H1 (cell line): ENCODE results near the gene FBXW5. TPM values are rescaled to one million over a fixed set of nuclear protein-coding genes. Genes with fewer than 3 reads are reported as not detected.

Source experiments
- FOSL1 ChIP-seq: IDR thresholded peaks from 2 replicates; pipeline ENCODE4 v1.6.1; 2011; ENCODE audit warnings: mild to moderate bottlenecking, low read depth, low read length, moderate library complexity; ENCODE audit not compliant: insufficient read depth
- SAP30 ChIP-seq: fragments of 300-600 bp; sonication (generic); IDR thresholded peaks from 2 replicates; pipeline ENCODE4 v1.7.1; 2012; ENCODE audit warnings: low read length, moderate library complexity, mild to moderate bottlenecking, inconsistent platforms; ENCODE audit not compliant: insufficient read depth, insufficient replicate concordance
- TCF12 ChIP-seq: IDR thresholded peaks from 2 replicates; pipeline ENCODE4 v1.6.1; 2011; ENCODE audit warnings: low read depth, mild to moderate bottlenecking, low read length
- TEAD4 ChIP-seq: IDR thresholded peaks from 2 replicates; pipeline ENCODE4 v1.6.1; 2012; ENCODE audit warnings: low read depth, low read length, inconsistent platforms, mixed read lengths
- polyA plus RNA-seq, 7 experiments: library from polyadenylated mRNA; depleted of rRNA in 3 of 7; stranded (reverse) in 5 of 7; unstranded in 2 of 7; fragments of >200 nt in 5 of 7; fragments of 200-250 nt in 2 of 7; gene quantifications; 1 replicate in 5 of 7; 2 replicates in 1 of 7; 4 replicates in 1 of 7; pipeline versions ENCODE4 v1.2.1 to v1.2.3, GENCODE V29; 2011 to 2013; ENCODE audit warnings: missing spikeins in 2 of 7, mixed read lengths in 2 of 7
- total RNA-seq: library from RNA; stranded (reverse); fragmentation: NEBNext Ultra II Directional; extraction: Animal tissue kit (Norgen Biotek cat#: 25700); gene quantifications from 2 replicates; pipeline ENCODE4 v1.2.1, GENCODE V29; 2021

Gene FBXW5
- total and polyA plus RNA-seq, 2 of the 8 experiments (the other 6 are each of a cell fraction or from before 2014, with no cell fraction given), result 49.0 to 71.0 TPM

- TF ChIP-seq TCF12 (no peak), TEAD4 (no peak), FOSL1 (no peak), SAP30 (no peak)
These were observed 53.9 kb downstream of the FBXW5 start (continued) for GRCh38 chr9:136890661-136891060.

Other genes with a start within 250 kb of the FBXW5 start
Only the 30 nearest of the 32 such genes appear.
- gene DIPK1B, start 232.2 kb downstream of the FBXW5 start, total RNA-seq, result 32.3 and 35.3 TPM in 2 replicates
- gene DIPK1B, start 232.2 kb downstream of the FBXW5 start, polyA plus RNA-seq (2011; rRNA removed), result 64.8 and 78.8 TPM in 2 replicates
- 2.8 and 4.8 TPM in 2 replicates for gene LCN10, start 201.8 kb downstream of the FBXW5 start, total RNA-seq
- 2.6 and 3.5 TPM in 2 replicates for gene LCN10, start 201.8 kb downstream of the FBXW5 start, polyA plus RNA-seq (2011; rRNA removed)
- not detected in 2 replicates for gene LCN6, start 196.2 kb downstream of the FBXW5 start, total RNA-seq
- gene LCN6, start 196.2 kb downstream of the FBXW5 start, polyA plus RNA-seq (2011; rRNA removed), result not detected in 2 replicates
- not detected in 2 replicates for gene LCN8, start 186.5 kb downstream of the FBXW5 start, total RNA-seq
- gene LCN8, start 186.5 kb downstream of the FBXW5 start, polyA plus RNA-seq (2011; rRNA removed), result 0.14 TPM in 1 of 2 replicates, not detected in the other
- 0.47 and 0.61 TPM in 2 replicates for gene LCN15, start 180.2 kb downstream of the FBXW5 start, total RNA-seq
- gene LCN15, start 180.2 kb downstream of the FBXW5 start, polyA plus RNA-seq (2011; rRNA removed), result 0.08 and 0.25 TPM in 2 replicates
- 50.6 and 51.1 TPM in 2 replicates for gene TMEM141, start 153.4 kb downstream of the FBXW5 start, total RNA-seq
- gene TMEM141, start 153.4 kb downstream of the FBXW5 start, polyA plus RNA-seq (2011; rRNA removed), result 137 and 140 TPM in 2 replicates
- 0.78 and 1.6 TPM in 2 replicates for gene CCDC183, start 148.4 kb downstream of the FBXW5 start, total RNA-seq
- 0.51 and 1.1 TPM in 2 replicates for gene CCDC183, start 148.4 kb downstream of the FBXW5 start, polyA plus RNA-seq (2011; rRNA removed)
- gene RABL6, start 136.8 kb downstream of the FBXW5 start, total RNA-seq, result 129 and 130 TPM in 2 replicates
- gene RABL6, start 136.8 kb downstream of the FBXW5 start, polyA plus RNA-seq (2011; rRNA removed), result 70.1 and 98.6 TPM in 2 replicates
- gene AJM1, start 102.3 kb downstream of the FBXW5 start, total RNA-seq, result 0.86 and 0.97 TPM in 2 replicates
- gene AJM1, start 102.3 kb downstream of the FBXW5 start, polyA plus RNA-seq (2011; rRNA removed), result 0.12 and 0.33 TPM in 2 replicates
- 109 and 111 TPM in 2 replicates for gene PHPT1, start 95.3 kb downstream of the FBXW5 start, total RNA-seq
- 226 and 246 TPM in 2 replicates for gene PHPT1, start 95.3 kb downstream of the FBXW5 start, polyA plus RNA-seq (2011; rRNA removed)
- 4.5 TPM in 2 replicates for gene MAMDC4, start 92.4 kb downstream of the FBXW5 start, total RNA-seq
- 3.1 and 6.6 TPM in 2 replicates for gene MAMDC4, start 92.4 kb downstream of the FBXW5 start, polyA plus RNA-seq (2011; rRNA removed)
- gene EDF1, start 78.4 kb downstream of the FBXW5 start, total RNA-seq, result 337 and 338 TPM in 2 replicates
- gene EDF1, start 78.4 kb downstream of the FBXW5 start, polyA plus RNA-seq (2011; rRNA removed), result 297 and 298 TPM in 2 replicates
- gene TRAF2, start 58.2 kb downstream of the FBXW5 start, total RNA-seq, result 50.2 and 50.5 TPM in 2 replicates
- 26.9 and 39.3 TPM in 2 replicates for gene TRAF2, start 58.2 kb downstream of the FBXW5 start, polyA plus RNA-seq (2011; rRNA removed)
- 0.80 TPM in 1 of 2 replicates, not detected in the other for gene C8G, start 505 bp upstream of the FBXW5 start, total RNA-seq
- 0.62 and 1.8 TPM in 2 replicates for gene C8G, start 505 bp upstream of the FBXW5 start, polyA plus RNA-seq (2011; rRNA removed)
- 1.5 and 1.7 TPM in 2 replicates for gene LCN12, start 7.5 kb upstream of the FBXW5 start, total RNA-seq
- gene LCN12, start 7.5 kb upstream of the FBXW5 start, polyA plus RNA-seq (2011; rRNA removed), result 1.1 and 2.1 TPM in 2 replicates
- gene PTGDS, start 32.8 kb upstream of the FBXW5 start, total RNA-seq, result 2.2 and 2.3 TPM in 2 replicates
- 1.7 and 2.5 TPM in 2 replicates for gene PTGDS, start 32.8 kb upstream of the FBXW5 start, polyA plus RNA-seq (2011; rRNA removed)
- gene LCNL1, start 38.3 kb upstream of the FBXW5 start, total RNA-seq, result 0.15 TPM in 1 of 2 replicates, not detected in the other
- gene LCNL1, start 38.3 kb upstream of the FBXW5 start, polyA plus RNA-seq (2011; rRNA removed), result 0.11 and 0.35 TPM in 2 replicates
- 40.8 and 43.4 TPM in 2 replicates for gene PAXX, start 47.7 kb upstream of the FBXW5 start, total RNA-seq
- 45.9 and 56.8 TPM in 2 replicates for gene PAXX, start 47.7 kb upstream of the FBXW5 start, polyA plus RNA-seq (2011; rRNA removed)
- gene CLIC3, start 51.8 kb upstream of the FBXW5 start, total RNA-seq, result not detected in 2 replicates
- gene CLIC3, start 51.8 kb upstream of the FBXW5 start, polyA plus RNA-seq (2011; rRNA removed), result 0.12 and 0.33 TPM in 2 replicates
- gene ABCA2, start 83.5 kb upstream of the FBXW5 start, total RNA-seq, result 12.5 and 15.2 TPM in 2 replicates
- gene ABCA2, start 83.5 kb upstream of the FBXW5 start, polyA plus RNA-seq (2011; rRNA removed), result 14.3 and 21.9 TPM in 2 replicates
- gene FUT7, start 87.3 kb upstream of the FBXW5 start, total RNA-seq, result not detected in 2 replicates
- gene FUT7, start 87.3 kb upstream of the FBXW5 start, polyA plus RNA-seq (2011; rRNA removed), result not detected in 2 replicates
- gene NPDC1, start 101.4 kb upstream of the FBXW5 start, total RNA-seq, result 41.9 and 44.1 TPM in 2 replicates
- gene NPDC1, start 101.4 kb upstream of the FBXW5 start, polyA plus RNA-seq (2011; rRNA removed), result 26.2 and 43.6 TPM in 2 replicates
- gene ENTPD2, start 109.3 kb upstream of the FBXW5 start, total RNA-seq, result 3.2 and 3.8 TPM in 2 replicates
- gene ENTPD2, start 109.3 kb upstream of the FBXW5 start, polyA plus RNA-seq (2011; rRNA removed), result 0.65 and 1.9 TPM in 2 replicates
- 30.3 and 32.1 TPM in 2 replicates for gene SAPCD2, start 125.8 kb upstream of the FBXW5 start, total RNA-seq
- gene SAPCD2, start 125.8 kb upstream of the FBXW5 start, polyA plus RNA-seq (2011; rRNA removed), result 12.7 and 17.3 TPM in 2 replicates
- gene UAP1L1, start 132.8 kb upstream of the FBXW5 start, total RNA-seq, result 5.4 and 5.5 TPM in 2 replicates
- gene UAP1L1, start 132.8 kb upstream of the FBXW5 start, polyA plus RNA-seq (2011; rRNA removed), result 2.0 and 3.5 TPM in 2 replicates
- gene MAN1B1, start 142.2 kb upstream of the FBXW5 start, total RNA-seq, result 35.1 and 36.3 TPM in 2 replicates
- 33.7 and 36.5 TPM in 2 replicates for gene MAN1B1, start 142.2 kb upstream of the FBXW5 start, polyA plus RNA-seq (2011; rRNA removed)
- 21.2 and 21.5 TPM in 2 replicates for gene DPP7, start 170.0 kb upstream of the FBXW5 start, total RNA-seq
- 26.8 and 34.7 TPM in 2 replicates for gene DPP7, start 170.0 kb upstream of the FBXW5 start, polyA plus RNA-seq (2011; rRNA removed)
- 2.1 TPM in 2 replicates for gene GRIN1, start 194.4 kb upstream of the FBXW5 start, total RNA-seq
- 0.48 and 1.3 TPM in 2 replicates for gene GRIN1, start 194.4 kb upstream of the FBXW5 start, polyA plus RNA-seq (2011; rRNA removed)
- gene LRRC26, start 225.3 kb upstream of the FBXW5 start, total RNA-seq, result 0.34 and 0.36 TPM in 2 replicates
- 0.85 and 1.0 TPM in 2 replicates for gene LRRC26, start 225.3 kb upstream of the FBXW5 start, polyA plus RNA-seq (2011; rRNA removed)
- gene TMEM210, start 227.3 kb upstream of the FBXW5 start, total RNA-seq, result not detected in 2 replicates
- gene TMEM210, start 227.3 kb upstream of the FBXW5 start, polyA plus RNA-seq (2011; rRNA removed), result not detected in 2 replicates